HL-60 (cell line): ENCODE data around the gene HMOX1.

Experiments
- DNase-seq, 2 experiments: peaks; one replicate each; pipeline ENCODE4 v3.0.0-alpha.2; 2010 to 2020; ENCODE audit warnings: low read depth in 1 of 2, low spot score in 1 of 2
- H3K27ac ChIP-seq: fragments of 250-450 bp; sonication (Bioruptor Pico); replicated peaks from 2 replicates; pipeline ENCODE4 v1.5.1; 2020; ENCODE audit warnings: mild to moderate bottlenecking, moderate library complexity
- H3K27me3 ChIP-seq: fragments of 250-450 bp; sonication (Bioruptor Pico); 2 replicates; pipeline ENCODE4 v1.5.1; 2021; ENCODE audit warnings: mild to moderate bottlenecking, moderate library complexity; ENCODE audit not compliant: insufficient read depth, poor library complexity, severe bottlenecking
- H3K4me3 ChIP-seq: replicated peaks from 2 replicates; pipeline ENCODE4 v1.5.1; 2011; ENCODE audit warnings: mild to moderate bottlenecking, control low read depth, low read length; ENCODE audit not compliant: insufficient read depth
- GABPA ChIP-seq: IDR thresholded peaks from 2 replicates; pipeline ENCODE4 v1.6.1; 2012; ENCODE audit warnings: low read depth
- POLR2AphosphoS5 ChIP-seq: IDR thresholded peaks from 2 replicates; pipeline ENCODE4 v1.6.1; 2012; ENCODE audit warnings: low read depth
- SPI1 ChIP-seq: IDR thresholded peaks from 2 replicates; pipeline ENCODE4 v1.6.1; 2012; ENCODE audit warnings: low read depth, mild to moderate bottlenecking, borderline replicate concordance
- long read RNA-seq: library from polyadenylated mRNA; unstranded; transcript quantifications from one replicate; pipeline ENCODE4 v2.0.0, GENCODE V29; 2020
- TF ChIP-seq, protein P1 (sequence below): IDR thresholded peaks from 2 replicates; pipeline ENCODE4 v1.6.1; 2012; ENCODE audit warnings: low read depth; ENCODE audit not compliant: insufficient replicate concordance
- TF ChIP-seq, protein P2 (sequence below): IDR thresholded peaks from one replicate; pipeline ENCODE4 v1.5.1; 2011; ENCODE audit warnings: low read length, control low read depth, inconsistent platforms; ENCODE audit not compliant: insufficient read depth

Gene HMOX1, protein sequence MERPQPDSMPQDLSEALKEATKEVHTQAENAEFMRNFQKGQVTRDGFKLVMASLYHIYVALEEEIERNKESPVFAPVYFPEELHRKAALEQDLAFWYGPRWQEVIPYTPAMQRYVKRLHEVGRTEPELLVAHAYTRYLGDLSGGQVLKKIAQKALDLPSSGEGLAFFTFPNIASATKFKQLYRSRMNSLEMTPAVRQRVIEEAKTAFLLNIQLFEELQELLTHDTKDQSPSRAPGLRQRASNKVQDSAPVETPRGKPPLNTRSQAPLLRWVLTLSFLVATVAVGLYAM
- long read RNA-seq, partial matches to known transcripts: 0 of 3 reads
- long read RNA-seq, other reads (novel, unspliced or antisense): 0 of 3 reads

DNA sequence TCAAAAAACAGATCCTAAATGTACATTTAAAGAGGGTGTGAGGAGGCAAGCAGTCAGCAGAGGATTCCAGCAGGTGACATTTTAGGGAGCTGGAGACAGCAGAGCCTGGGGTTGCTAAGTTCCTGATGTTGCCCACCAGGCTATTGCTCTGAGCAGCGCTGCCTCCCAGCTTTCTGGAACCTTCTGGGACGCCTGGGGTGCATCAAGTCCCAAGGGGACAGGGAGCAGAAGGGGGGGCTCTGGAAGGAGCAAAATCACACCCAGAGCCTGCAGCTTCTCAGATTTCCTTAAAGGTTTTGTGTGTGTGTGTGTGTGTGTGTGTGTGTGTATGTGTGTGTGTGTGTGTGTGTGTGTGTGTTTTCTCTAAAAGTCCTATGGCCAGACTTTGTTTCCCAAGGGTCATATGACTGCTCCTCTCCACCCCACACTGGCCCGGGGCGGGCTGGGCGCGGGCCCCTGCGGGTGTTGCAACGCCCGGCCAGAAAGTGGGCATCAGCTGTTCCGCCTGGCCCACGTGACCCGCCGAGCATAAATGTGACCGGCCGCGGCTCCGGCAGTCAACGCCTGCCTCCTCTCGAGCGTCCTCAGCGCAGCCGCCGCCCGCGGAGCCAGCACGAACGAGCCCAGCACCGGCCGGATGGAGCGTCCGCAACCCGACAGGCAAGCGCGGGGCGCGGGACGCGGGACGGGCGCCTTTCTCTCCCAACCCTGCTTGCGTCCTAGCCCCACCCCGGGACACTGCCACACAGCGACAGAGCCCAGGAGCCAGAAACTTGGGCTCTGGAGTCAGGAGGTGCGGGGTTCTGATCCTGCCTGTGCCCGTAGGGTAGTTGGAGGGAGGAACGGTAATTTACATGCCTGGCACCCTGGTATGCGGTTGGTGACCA lies at the start of gene HMOX1:
Gene HMOX1 (plus strand): TSS at position 560 of the 887 bp plus-strand sequence. CDS start 78 bp downstream, at position 638.
- peak; percentile 78 for DNase-seq

DNA sequence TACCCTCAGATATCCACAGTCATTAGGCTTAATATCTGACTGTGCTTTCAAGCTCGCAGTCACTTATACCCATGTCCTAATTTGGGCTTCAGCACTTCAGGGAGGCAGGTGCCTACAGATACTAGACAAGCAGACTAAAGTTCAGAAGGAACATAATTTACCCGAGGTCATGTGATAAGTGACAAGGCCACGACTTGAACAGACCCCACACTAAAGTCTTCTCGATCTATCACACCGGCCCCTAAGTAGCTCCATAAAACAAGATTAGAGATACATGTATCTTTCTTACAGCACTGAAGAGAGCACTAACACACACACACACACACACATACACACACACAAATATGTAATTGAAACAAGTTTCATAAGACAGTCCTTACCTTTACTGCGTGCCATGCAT lies 48.6 kb upstream of the HMOX1 start:
- no peak for DNase-seq
- Histone ChIP-seq H3K4me3 (no peak overlapping the region), H3K27me3 (no peaks in the 10 kb centered on the region), H3K27ac (no peak overlapping the region)
- no peak for TF ChIP-seq SPI1
- TF ChIP-seq, protein P1, sequence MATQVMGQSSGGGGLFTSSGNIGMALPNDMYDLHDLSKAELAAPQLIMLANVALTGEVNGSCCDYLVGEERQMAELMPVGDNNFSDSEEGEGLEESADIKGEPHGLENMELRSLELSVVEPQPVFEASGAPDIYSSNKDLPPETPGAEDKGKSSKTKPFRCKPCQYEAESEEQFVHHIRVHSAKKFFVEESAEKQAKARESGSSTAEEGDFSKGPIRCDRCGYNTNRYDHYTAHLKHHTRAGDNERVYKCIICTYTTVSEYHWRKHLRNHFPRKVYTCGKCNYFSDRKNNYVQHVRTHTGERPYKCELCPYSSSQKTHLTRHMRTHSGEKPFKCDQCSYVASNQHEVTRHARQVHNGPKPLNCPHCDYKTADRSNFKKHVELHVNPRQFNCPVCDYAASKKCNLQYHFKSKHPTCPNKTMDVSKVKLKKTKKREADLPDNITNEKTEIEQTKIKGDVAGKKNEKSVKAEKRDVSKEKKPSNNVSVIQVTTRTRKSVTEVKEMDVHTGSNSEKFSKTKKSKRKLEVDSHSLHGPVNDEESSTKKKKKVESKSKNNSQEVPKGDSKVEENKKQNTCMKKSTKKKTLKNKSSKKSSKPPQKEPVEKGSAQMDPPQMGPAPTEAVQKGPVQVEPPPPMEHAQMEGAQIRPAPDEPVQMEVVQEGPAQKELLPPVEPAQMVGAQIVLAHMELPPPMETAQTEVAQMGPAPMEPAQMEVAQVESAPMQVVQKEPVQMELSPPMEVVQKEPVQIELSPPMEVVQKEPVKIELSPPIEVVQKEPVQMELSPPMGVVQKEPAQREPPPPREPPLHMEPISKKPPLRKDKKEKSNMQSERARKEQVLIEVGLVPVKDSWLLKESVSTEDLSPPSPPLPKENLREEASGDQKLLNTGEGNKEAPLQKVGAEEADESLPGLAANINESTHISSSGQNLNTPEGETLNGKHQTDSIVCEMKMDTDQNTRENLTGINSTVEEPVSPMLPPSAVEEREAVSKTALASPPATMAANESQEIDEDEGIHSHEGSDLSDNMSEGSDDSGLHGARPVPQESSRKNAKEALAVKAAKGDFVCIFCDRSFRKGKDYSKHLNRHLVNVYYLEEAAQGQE: no peak
- TF ChIP-seq, protein P2, sequence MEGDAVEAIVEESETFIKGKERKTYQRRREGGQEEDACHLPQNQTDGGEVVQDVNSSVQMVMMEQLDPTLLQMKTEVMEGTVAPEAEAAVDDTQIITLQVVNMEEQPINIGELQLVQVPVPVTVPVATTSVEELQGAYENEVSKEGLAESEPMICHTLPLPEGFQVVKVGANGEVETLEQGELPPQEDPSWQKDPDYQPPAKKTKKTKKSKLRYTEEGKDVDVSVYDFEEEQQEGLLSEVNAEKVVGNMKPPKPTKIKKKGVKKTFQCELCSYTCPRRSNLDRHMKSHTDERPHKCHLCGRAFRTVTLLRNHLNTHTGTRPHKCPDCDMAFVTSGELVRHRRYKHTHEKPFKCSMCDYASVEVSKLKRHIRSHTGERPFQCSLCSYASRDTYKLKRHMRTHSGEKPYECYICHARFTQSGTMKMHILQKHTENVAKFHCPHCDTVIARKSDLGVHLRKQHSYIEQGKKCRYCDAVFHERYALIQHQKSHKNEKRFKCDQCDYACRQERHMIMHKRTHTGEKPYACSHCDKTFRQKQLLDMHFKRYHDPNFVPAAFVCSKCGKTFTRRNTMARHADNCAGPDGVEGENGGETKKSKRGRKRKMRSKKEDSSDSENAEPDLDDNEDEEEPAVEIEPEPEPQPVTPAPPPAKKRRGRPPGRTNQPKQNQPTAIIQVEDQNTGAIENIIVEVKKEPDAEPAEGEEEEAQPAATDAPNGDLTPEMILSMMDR: no peak
- TF ChIP-seq GABPA: no peak
- no peak for TF ChIP-seq POLR2AphosphoS5

More for the DNA sequence above, at the start of gene HMOX1:
- Histone ChIP-seq H3K27me3 (no peaks in the 10 kb centered on the region), H3K4me3 (peak within 1 kb of the TSS; percentile 24), H3K27ac (no peak within 1 kb of the TSS)
- TF ChIP-seq, protein P2: no peak
- TF ChIP-seq, protein P1: no peak
- TF ChIP-seq GABPA (no peak), POLR2AphosphoS5 (no peak), SPI1 (no peak)

- TF ChIP-seq, protein P1: no peak
- TF ChIP-seq, protein P2: no peak
- TF ChIP-seq GABPA (no peak), SPI1 (no peak), POLR2AphosphoS5 (no peak)
- no peaks in the 10 kb centered on the region for H3K27me3 ChIP-seq
- peak overlapping the region; percentile 52 for H3K27ac ChIP-seq
- H3K4me3 ChIP-seq: no peak overlapping the region
- no peak for DNase-seq
Measured at GRCh38 chr22:35333220-35333619, 47.7 kb upstream of the HMOX1 start.
